Gastrocnemius medialis (tissue), 4 donors: Measurements from ENCODE around the gene FAHD2A.
"Not testable (repeated sequence)": the region's sequence is repeated elsewhere in the genome, so short reads cannot be mapped to it uniquely, and the experiment has no call there.

ENCODE experiments used
- CTCF ChIP-seq, 5 experiments: fragments of 450-650 bp in 3 of 5; fragments of 200-600 bp in 2 of 5; sonication (generic) in 2 of 5; IDR thresholded peaks in 4 of 5; conservative IDR thresholded peaks in 1 of 5; 1 replicate in 4 of 5; 2 replicates in 1 of 5; pipeline ENCODE4 v1.5.1; 2016 to 2019; ENCODE audit warnings: antibody characterized with exemption in 5 of 5, mild to moderate bottlenecking in 3 of 5, moderate library complexity in 3 of 5
- POLR2A ChIP-seq, 2 donors: fragments of 450-650 bp; IDR thresholded peaks; one replicate each; pipeline ENCODE4 v1.6.1; 2017; ENCODE audit warnings: antibody characterized with exemption in 2 of 2, mild to moderate bottlenecking in 2 of 2, moderate library complexity in 2 of 2

- not testable (repeated sequence) for TF ChIP-seq POLR2A (IDR thresholded peaks at IDR 0.05); CTCF (IDR thresholded peaks at IDR 0.05 in 4 of 5, conservative IDR thresholded peaks at IDR 0.05 in 1 of 5)
Measured at GRCh38 chr2:95427196-95427867, 24.8 kb downstream of the FAHD2A start.
